Gastroesophageal sphincter (tissue), 4 donors: ENCODE results near the gene NOC2L. TPM values are rescaled to one million over a fixed set of nuclear protein-coding genes. Genes with fewer than 3 reads are reported as not detected.
A peak's percentile ranks its signal among the peaks of the same experiment; 100 is the strongest.

Source experiments
- ATAC-seq: fragments of 150-250 bp; one replicate; pipeline ENCODE4 v1.9.1; 2016; ENCODE audit warnings: mild to moderate bottlenecking, moderate library complexity
- H3K27ac ChIP-seq, 4 donors: fragments of 200-600 bp; sonication (generic) in 3 of 4; 1 replicate in 3 of 4; 2 replicates in 1 of 4; pipeline ENCODE4 v1.5.1; 2016 to 2019
- H3K27me3 ChIP-seq: fragments of 200-600 bp; sonication (generic); one replicate; pipeline ENCODE4 v1.5.1; 2019
- H3K36me3 ChIP-seq, 2 donors: fragments of 200-600 bp; sonication (generic); one replicate each; pipeline ENCODE4 v1.5.1; 2019; ENCODE audit warnings: control low read depth in 1 of 2
- H3K4me1 ChIP-seq, 3 donors: fragments of 200-600 bp; sonication (generic); 1 replicate in 2 of 3; 2 replicates in 1 of 3; pipeline ENCODE4 v1.5.1; 2016 to 2019; ENCODE audit warnings: control low read depth in 2 of 3
- H3K4me3 ChIP-seq, 2 donors: fragments of 200-600 bp; sonication (generic); one replicate each; pipeline ENCODE4 v1.5.1; 2019; ENCODE audit warnings: mild to moderate bottlenecking in 1 of 2, moderate library complexity in 1 of 2
- H3K9me3 ChIP-seq, 3 donors: fragments of 200-600 bp; sonication (generic); one replicate each; pipeline ENCODE4 v1.5.1; 2017 to 2019; ENCODE audit warnings: control low read depth in 2 of 3
- EP300 ChIP-seq: sonication (generic); formaldehyde crosslinking; IDR thresholded peaks from one replicate; pipeline ENCODE4 v1.6.1; 2017; ENCODE audit warnings: antibody characterized with exemption, mild to moderate bottlenecking
- POLR2A ChIP-seq, 2 donors: fragments of 450-650 bp; IDR thresholded peaks; one replicate each; pipeline ENCODE4 v1.6.1; 2017; ENCODE audit warnings: antibody characterized with exemption in 2 of 2, mild to moderate bottlenecking in 2 of 2, moderate library complexity in 1 of 2
- POLR2AphosphoS5 ChIP-seq: sonication (generic); formaldehyde crosslinking; IDR thresholded peaks from one replicate; pipeline ENCODE4 v1.6.1; 2017; ENCODE audit warnings: antibody characterized with exemption
- WGBS, 2 donors: methylation state at CpG; one replicate each; pipeline ENCODE4 v1.1.5; 2018; ENCODE audit warnings: low coverage in 1 of 2; 5-methylcytosine and 5-hydroxymethylcytosine counted together
- total RNA-seq, 4 donors: library from RNA; depleted of rRNA; stranded (reverse); fragments of >200 nt; gene quantifications; one replicate each; pipeline ENCODE4 v1.1.0, GENCODE V29; 2016
- TF ChIP-seq, protein P1 (sequence below), 4 experiments: fragments of 200-600 bp in 2 of 4; fragments of 450-650 bp in 2 of 4; sonication (generic) in 1 of 4; IDR thresholded peaks; one replicate each; pipeline ENCODE4 v1.5.1; 2017 to 2019; ENCODE audit warnings: antibody characterized with exemption in 4 of 4, mild to moderate bottlenecking in 2 of 4, moderate library complexity in 2 of 4

The NOC2L gene
- total RNA-seq, 4 donors from 2014 or later = 36.3 to 54.1 (median 45.2) TPM

DNA sequence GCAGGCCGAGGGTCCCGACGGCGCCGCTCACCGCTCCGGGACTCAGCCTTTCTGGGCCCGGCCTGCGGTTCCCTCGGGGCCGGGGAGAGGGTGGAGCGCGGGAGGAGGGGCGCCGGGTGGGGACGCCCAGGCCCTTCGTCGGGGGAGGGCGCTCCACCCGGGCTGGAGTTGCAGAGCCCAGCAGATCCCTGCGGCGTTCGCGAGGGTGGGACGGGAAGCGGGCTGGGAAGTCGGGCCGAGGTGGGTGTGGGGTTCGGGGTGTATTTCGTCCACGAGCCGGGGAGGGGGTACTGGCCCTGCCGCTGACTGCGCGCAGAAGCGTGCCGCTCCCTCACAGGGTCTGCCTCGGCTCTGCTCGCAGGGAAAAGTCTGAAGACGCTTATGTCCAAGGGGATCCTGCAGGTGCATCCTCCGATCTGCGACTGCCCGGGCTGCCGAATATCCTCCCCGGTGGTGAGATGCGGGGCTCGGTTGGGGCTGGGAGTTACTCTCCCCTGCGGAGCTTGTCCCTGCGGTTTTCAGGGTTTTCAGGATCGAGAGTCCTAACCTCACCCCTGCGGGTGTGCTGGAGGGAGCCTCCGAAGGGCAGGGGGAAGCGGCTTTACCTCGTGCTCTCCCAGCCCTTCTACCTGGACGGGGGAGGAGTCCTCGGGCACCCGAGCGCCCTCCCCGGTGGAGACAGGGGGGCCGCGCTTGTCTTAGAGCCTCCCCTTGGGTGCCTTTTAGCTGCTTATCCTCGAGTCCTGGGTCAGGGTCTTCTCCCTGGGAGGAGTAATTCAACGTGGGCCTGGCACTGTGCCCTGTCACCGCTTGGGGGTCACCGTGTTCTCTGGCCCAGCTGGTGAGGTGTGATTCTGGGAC is 33.3 kb downstream of the NOC2L start:
- Histone ChIP-seq H3K4me3 (peak overlapping the region in 1 of 2 donors; percentile 64), H3K4me1 (peaks cover 0 to 63% (median 29%) of the 10 kb centered on the region in 3 donors), H3K36me3 (no peaks in the 10 kb centered on the region), H3K9me3 (no peaks in the 10 kb centered on the region), H3K27me3 (peaks cover 96% of the 10 kb centered on the region), H3K27ac (peak overlapping the region in 2 of 4 donors; percentile 27 to 65)
- ATAC-seq = peak; percentile 45
- WGBS, 2 donors = 0 to 7% methylated on average over 2 to 3 of the region's 65 CpGs
- no peak for TF ChIP-seq POLR2AphosphoS5

DNA sequence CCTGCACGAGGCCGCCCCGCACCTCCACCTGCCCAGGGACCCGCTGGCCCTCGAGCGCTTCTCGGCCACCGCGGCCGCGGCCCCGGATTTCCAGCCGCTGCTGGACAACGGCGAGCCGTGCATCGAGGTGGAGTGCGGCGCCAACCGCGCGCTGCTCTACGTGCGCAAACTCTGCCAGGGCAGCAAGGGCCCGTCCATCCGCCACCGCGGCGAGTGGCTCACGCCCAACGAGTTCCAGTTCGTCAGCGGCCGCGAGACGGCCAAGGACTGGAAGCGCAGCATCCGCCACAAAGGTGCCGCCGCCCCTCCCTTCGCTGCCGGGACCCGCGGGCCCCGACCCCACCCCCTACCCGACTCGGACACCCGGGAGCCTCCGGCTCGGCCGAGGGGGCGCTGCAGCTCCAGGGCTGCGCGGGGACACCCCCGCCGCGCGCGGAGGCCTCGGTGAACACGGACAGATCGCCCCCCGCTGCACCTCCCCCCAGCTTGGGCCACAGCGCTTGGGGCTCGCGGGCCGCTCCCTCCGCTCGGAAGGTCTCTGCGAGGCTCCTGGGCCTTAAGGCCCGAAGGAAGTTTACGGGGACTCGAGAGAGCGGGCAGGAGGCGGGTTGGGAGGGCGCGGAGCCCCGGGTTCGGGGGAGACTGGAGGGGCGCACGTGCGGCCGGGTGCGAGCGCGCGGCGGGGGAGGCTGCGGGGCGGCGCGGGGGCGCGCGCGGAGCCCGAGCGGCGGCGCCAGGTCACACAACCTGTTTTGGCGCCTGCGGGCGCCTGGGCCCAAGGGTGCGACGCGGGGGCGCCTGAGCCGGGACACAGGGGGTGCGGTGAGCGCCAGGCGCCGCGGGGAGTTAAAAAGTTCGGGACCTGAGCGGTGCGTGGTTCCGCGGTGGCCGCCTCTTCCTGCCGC is 34.1 kb downstream of the NOC2L start:
- peaks cover 96% of the 10 kb centered on the region for H3K27me3 ChIP-seq
- ATAC-seq = peak; percentile 11
- H3K4me1 ChIP-seq = peaks cover 0 to 72% (median 33%) of the 10 kb centered on the region in 3 donors
- H3K4me3 ChIP-seq = peak overlapping the region; percentile 9 to 64
- no peaks in the 10 kb centered on the region for H3K36me3 ChIP-seq
- 0% methylated on average over 1 of the region's 120 CpGs; no CpG with 5 or more reads in 1 of the 2 donors for WGBS, 2 donors
- H3K9me3 ChIP-seq = no peaks in the 10 kb centered on the region
- peak overlapping the region in 3 of 4 donors; percentile 44 to 70 (median 65) for H3K27ac ChIP-seq
- TF ChIP-seq, protein P1, sequence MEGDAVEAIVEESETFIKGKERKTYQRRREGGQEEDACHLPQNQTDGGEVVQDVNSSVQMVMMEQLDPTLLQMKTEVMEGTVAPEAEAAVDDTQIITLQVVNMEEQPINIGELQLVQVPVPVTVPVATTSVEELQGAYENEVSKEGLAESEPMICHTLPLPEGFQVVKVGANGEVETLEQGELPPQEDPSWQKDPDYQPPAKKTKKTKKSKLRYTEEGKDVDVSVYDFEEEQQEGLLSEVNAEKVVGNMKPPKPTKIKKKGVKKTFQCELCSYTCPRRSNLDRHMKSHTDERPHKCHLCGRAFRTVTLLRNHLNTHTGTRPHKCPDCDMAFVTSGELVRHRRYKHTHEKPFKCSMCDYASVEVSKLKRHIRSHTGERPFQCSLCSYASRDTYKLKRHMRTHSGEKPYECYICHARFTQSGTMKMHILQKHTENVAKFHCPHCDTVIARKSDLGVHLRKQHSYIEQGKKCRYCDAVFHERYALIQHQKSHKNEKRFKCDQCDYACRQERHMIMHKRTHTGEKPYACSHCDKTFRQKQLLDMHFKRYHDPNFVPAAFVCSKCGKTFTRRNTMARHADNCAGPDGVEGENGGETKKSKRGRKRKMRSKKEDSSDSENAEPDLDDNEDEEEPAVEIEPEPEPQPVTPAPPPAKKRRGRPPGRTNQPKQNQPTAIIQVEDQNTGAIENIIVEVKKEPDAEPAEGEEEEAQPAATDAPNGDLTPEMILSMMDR (IDR thresholded peaks at IDR 0.05) = no peak
- TF ChIP-seq EP300 (no peak), POLR2A (IDR thresholded peaks at IDR 0.05) (no peak), POLR2AphosphoS5 (no peak)

DNA sequence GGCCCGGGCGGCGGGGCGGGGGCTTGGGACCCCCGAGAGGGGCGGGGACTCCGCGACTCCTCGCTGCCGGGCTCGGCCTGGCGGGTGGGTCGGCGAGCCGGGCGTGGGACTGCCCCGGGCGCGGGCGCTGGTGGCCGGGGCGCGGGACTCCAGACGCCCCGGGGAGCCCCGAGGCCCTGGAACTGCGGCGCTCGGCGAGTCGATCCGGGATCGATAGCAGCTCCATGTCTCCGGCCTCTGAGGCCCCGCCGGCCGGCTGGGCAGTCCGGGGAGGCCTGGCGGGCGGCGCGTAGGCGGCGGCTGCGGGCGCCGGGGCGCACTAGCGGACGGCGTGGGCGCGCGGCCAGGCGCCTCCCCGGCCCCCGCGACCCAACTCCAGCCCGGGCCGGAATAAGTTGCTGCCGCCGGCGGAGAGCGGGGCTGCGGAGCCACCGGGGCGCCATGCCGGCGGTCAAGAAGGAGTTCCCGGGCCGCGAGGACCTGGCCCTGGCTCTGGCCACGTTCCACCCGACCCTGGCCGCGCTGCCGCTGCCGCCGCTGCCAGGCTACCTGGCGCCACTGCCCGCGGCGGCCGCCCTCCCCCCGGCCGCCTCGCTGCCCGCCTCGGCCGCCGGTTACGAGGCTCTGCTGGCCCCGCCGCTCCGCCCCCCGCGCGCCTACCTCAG is 34.9 kb downstream of the NOC2L start:
- Histone ChIP-seq H3K36me3 (no peaks in the 10 kb centered on the region), H3K9me3 (no peaks in the 10 kb centered on the region), H3K4me3 (peak overlapping the region; percentile 29 to 64), H3K27me3 (peaks cover 96% of the 10 kb centered on the region), H3K27ac (peak overlapping the region in 3 of 4 donors; percentile 44 to 70 (median 65)), H3K4me1 (peaks cover 0 to 74% (median 33%) of the 10 kb centered on the region in 3 donors)
- ATAC-seq = no peak
- TF ChIP-seq, protein P1 (IDR thresholded peaks at IDR 0.05) = no peak
- TF ChIP-seq EP300 (no peak), POLR2AphosphoS5 (no peak), POLR2A (IDR thresholded peaks at IDR 0.05) (no peak)
- WGBS, 2 donors = no CpG with 5 or more reads among the region's 98 CpGs

DNA sequence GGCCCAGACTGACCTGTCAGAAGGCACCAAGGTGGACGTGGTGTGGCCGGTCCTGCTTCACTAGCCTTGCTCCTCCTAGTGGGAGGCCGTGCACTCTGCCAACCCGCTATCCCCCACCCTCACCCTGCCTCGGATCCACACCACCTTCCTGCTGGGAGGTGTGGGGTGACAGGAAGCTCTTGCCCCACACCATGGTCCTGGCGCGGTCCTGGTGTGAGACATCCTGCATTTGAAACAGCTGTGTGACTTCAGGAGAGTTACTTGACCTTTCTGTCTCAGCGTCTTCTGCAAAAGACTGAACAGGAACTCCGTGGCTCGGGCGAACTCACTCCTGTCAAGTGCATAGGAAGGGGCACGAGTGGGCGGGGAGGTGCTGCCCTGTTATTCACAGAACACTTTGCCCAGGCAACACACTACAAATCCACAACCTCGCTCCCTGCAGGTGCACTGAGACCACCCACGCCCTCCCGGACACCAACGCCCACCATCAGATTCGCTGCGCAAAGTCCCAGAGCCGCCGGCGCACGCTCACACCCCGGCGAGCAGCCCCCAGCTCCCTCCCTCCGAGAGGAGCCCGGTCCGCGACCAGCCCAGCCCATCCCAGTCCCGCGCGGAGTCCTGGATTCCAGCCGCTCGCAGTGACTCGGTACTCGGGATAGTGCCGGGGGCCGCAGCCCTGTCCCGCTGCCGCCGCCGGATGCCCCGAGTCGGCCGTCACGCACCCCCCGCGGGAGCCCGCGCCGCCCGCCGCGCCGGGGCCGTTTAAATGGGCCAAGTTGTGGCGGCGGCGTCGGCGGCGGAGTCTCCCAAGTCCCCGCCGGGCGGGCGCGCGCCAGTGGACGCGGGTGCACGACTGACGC is 35.7 kb downstream of the NOC2L start, which contains the start of gene SAMD11:
Gene SAMD11 (plus strand): TSS at position 793 of the 860 bp plus-strand sequence. CDS start 509 bp downstream, outside the sequence.
- peak; percentile 70 for ATAC-seq
- peaks cover 96% of the 10 kb centered on the region for H3K27me3 ChIP-seq
- peaks cover 0 to 74% (median 33%) of the 10 kb centered on the region in 3 donors for H3K4me1 ChIP-seq
- WGBS, 2 donors = 9 to 39% methylated on average over 4 to 6 of the region's 72 CpGs
- TF ChIP-seq, protein P1 (IDR thresholded peaks at IDR 0.05) = no peak
- no peak for TF ChIP-seq POLR2A (IDR thresholded peaks at IDR 0.05)
- TF ChIP-seq POLR2AphosphoS5 = no peak
- no peak for TF ChIP-seq EP300
- H3K27ac ChIP-seq = peak within 1 kb of the TSS in 3 of 4 donors; percentile 44 to 70 (median 65)
- H3K36me3 ChIP-seq = no peaks in the 10 kb centered on the region
- H3K4me3 ChIP-seq = peak within 1 kb of the TSS; percentile 29 to 64
- no peaks in the 10 kb centered on the region for H3K9me3 ChIP-seq
